ENCODE measurements around the gene HNF4A. TPM values are rescaled to one million over a fixed set of nuclear protein-coding genes. Genes with fewer than 3 reads are reported as not detected.

HNF4A gene
- total RNA-seq, 2 donors from 2014 or later: 288 to 346 TPM

GRCh38 chr20:44463466-44463865 lies 108.0 kb downstream of the HNF4A start:
- no peaks in the 10 kb centered on the region for H3K4me1 ChIP-seq
- no peak overlapping the region for H3K4me3 ChIP-seq
- intact Hi-C loops (cut with DNase I): loop anchor here (10.0 kb wide), 1 partner anchor 149 kb away; the partner anchor contains the start of gene FITM2
- no peaks in the 10 kb centered on the region for H3K36me3 ChIP-seq
- no peak overlapping the region for H3K27ac ChIP-seq
- no peak for DNase-seq
- H3K9me3 ChIP-seq: no peaks in the 10 kb centered on the region
- TF ChIP-seq CTCF (IDR thresholded peaks at IDR 0.05): no peak
- H3K27me3 ChIP-seq: no peaks in the 10 kb centered on the region
- no peak overlapping the region for H3K9ac ChIP-seq (ENCODE audit: low read depth in 2 of 2, low read length in 2 of 2)

- Histone ChIP-seq H3K27me3 (no peaks in the 10 kb centered on the region), H3K9ac (ENCODE audit: low read depth in 2 of 2, low read length in 2 of 2) (no peak overlapping the region), H3K9me3 (no peaks in the 10 kb centered on the region), H3K4me1 (no peaks in the 10 kb centered on the region), H3K27ac (no peak overlapping the region), H3K4me3 (no peak overlapping the region), H3K36me3 (no peaks in the 10 kb centered on the region)
- intact Hi-C loops (cut with DNase I): loop anchor here (10.0 kb wide), 1 partner anchor 150 kb away; the partner anchor contains the start of gene FITM2
- no peak for TF ChIP-seq CTCF (IDR thresholded peaks at IDR 0.05)
- DNase-seq: no peak
Observed at GRCh38 chr20:44464514-44464913, 109.0 kb downstream of the HNF4A start.

GRCh38 chr20:44465001-44465560 lies 109.6 kb downstream of the HNF4A start:
- H3K9me3 ChIP-seq: no peaks in the 10 kb centered on the region
- H3K27ac ChIP-seq: no peak overlapping the region
- H3K4me1 ChIP-seq: no peaks in the 10 kb centered on the region
- intact Hi-C loops (cut with DNase I): loop anchor here (10.0 kb wide), 1 partner anchor 150 kb away; the partner anchor contains the start of gene FITM2
- H3K4me3 ChIP-seq: no peak overlapping the region
- no peak for TF ChIP-seq CTCF (IDR thresholded peaks at IDR 0.05)
- peak; percentile 67 for DNase-seq
- no peaks in the 10 kb centered on the region for H3K27me3 ChIP-seq
- H3K36me3 ChIP-seq: no peaks in the 10 kb centered on the region
- no peak overlapping the region for H3K9ac ChIP-seq (ENCODE audit: low read depth in 2 of 2, low read length in 2 of 2)

- H3K27ac ChIP-seq: no peak overlapping the region
- no peaks in the 10 kb centered on the region for H3K36me3 ChIP-seq
- no peaks in the 10 kb centered on the region for H3K9me3 ChIP-seq
- intact Hi-C loops (cut with DNase I): loop anchor here (10.0 kb wide), 1 partner anchor 153 kb away; the partner anchor contains the start of gene FITM2
- no peak overlapping the region for H3K9ac ChIP-seq (ENCODE audit: low read depth in 2 of 2, low read length in 2 of 2)
- no peak for TF ChIP-seq CTCF (IDR thresholded peaks at IDR 0.05)
- H3K4me3 ChIP-seq: no peak overlapping the region
- DNase-seq: no peak
- no peaks in the 10 kb centered on the region for H3K27me3 ChIP-seq
- no peaks in the 10 kb centered on the region for H3K4me1 ChIP-seq
Observed at GRCh38 chr20:44467289-44467883, 111.9 kb downstream of the HNF4A start.

GRCh38 chr20:44468044-44468782 lies 112.7 kb downstream of the HNF4A start:
- H3K4me1 ChIP-seq: no peaks in the 10 kb centered on the region
- no peak overlapping the region for H3K4me3 ChIP-seq
- no peak overlapping the region for H3K27ac ChIP-seq
- intact Hi-C loops (cut with DNase I): loop anchor here (10.0 kb wide), 1 partner anchor 153 kb away; the partner anchor contains the start of gene FITM2
- no peaks in the 10 kb centered on the region for H3K36me3 ChIP-seq
- no peak overlapping the region for H3K9ac ChIP-seq (ENCODE audit: low read depth in 2 of 2, low read length in 2 of 2)
- DNase-seq: no peak
- no peak for TF ChIP-seq CTCF (IDR thresholded peaks at IDR 0.05)
- H3K9me3 ChIP-seq: no peaks in the 10 kb centered on the region
- no peaks in the 10 kb centered on the region for H3K27me3 ChIP-seq

Data from colonic mucosa (tissue), 4 donors.